ENCODE data around the gene PIAS4.
"Not testable (repeated sequence)": the region's sequence is repeated elsewhere in the genome, so short reads cannot be mapped to it uniquely, and the experiment has no call there.

Gene PIAS4, protein sequence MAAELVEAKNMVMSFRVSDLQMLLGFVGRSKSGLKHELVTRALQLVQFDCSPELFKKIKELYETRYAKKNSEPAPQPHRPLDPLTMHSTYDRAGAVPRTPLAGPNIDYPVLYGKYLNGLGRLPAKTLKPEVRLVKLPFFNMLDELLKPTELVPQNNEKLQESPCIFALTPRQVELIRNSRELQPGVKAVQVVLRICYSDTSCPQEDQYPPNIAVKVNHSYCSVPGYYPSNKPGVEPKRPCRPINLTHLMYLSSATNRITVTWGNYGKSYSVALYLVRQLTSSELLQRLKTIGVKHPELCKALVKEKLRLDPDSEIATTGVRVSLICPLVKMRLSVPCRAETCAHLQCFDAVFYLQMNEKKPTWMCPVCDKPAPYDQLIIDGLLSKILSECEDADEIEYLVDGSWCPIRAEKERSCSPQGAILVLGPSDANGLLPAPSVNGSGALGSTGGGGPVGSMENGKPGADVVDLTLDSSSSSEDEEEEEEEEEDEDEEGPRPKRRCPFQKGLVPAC

GRCh38 chr19:4007021-4007835, at the start of gene PIAS4:
PIAS4 (plus strand) TSS chr19:4007736; CDS start chr19:4007761, 25 bp downstream.
- peak within 1 kb of the TSS; percentile 90 for H3K4me3 Mint-ChIP-seq
- H3K36me3 Mint-ChIP-seq (ENCODE audit: low read depth), result no peaks in the 10 kb centered on the region
- peaks cover 14% of the 10 kb centered on the region for H3K4me1 Mint-ChIP-seq (ENCODE audit: low read depth)
- peak within 1 kb of the TSS; percentile 81 for H3K27ac Mint-ChIP-seq
- H3K9me3 Mint-ChIP-seq, result no peaks in the 10 kb centered on the region
- H3K27me3 Mint-ChIP-seq (ENCODE audit: low read depth), result no peaks in the 10 kb centered on the region

DNA sequence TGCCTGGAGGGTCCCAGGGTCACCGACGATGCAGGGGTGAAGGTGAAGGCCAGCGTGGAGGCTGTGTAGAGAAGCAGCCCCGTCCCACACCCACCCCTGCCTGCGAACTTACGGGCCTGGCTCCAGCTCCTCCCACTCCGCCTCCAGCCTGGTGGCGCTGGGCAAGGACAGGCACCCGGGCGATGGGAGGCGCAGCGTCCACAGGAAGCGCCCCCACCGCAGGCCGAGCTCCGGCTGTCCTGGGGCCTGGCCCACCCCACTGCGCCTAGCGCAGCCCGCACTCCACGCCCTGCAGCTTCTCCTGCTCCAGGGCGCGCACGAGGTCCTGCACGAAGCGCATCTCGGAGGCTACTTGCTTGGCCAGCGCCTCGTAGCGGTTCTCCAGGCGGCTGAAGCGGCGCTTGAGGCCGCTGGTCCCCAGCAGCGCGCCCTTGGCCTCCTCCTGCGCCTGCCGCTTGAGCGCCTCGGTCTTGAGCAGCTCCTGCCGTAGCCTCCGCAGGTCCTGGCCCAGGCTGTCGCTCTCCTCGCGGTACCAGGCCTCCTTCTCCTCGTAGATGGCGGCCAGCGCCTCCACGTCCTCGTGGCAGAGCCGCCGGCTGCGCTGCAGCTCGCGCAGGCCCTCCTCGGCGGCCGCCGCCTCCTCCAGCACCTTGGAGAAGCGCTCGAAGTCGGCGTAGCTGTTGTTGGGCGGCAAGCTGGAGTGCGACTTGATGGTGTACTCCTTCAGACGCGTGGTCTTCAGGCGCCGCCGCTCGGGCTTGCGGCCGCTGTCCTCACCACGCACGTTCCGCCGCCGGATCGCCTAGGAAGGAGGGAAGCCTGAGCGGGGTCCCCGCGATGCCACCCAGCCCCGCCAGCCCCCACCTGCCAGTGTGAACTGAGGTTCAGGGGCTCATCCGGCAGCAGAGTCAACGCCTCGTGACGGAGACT, 48.4 kb upstream of the PIAS4 start:
- Mint-ChIP-seq H3K36me3 (ENCODE audit: low read depth) (no peaks in the 10 kb centered on the region), H3K4me3 (no peak overlapping the region), H3K27me3 (ENCODE audit: low read depth) (no peaks in the 10 kb centered on the region), H3K27ac (no peak overlapping the region), H3K4me1 (ENCODE audit: low read depth) (no peaks in the 10 kb centered on the region), H3K9me3 (no peaks in the 10 kb centered on the region)

- Mint-ChIP-seq H3K4me3 (no peak overlapping the region), H3K36me3 (ENCODE audit: low read depth) (no peaks in the 10 kb centered on the region), H3K27ac (no peak overlapping the region), H3K4me1 (ENCODE audit: low read depth) (no peaks in the 10 kb centered on the region), H3K27me3 (ENCODE audit: low read depth) (no peaks in the 10 kb centered on the region), H3K9me3 (no peaks in the 10 kb centered on the region)
Observed at GRCh38 chr19:3959766-3960131, 47.8 kb upstream of the PIAS4 start.

GRCh38 chr19:3961007-3961406, 46.5 kb upstream of the PIAS4 start:
- H3K4me1 Mint-ChIP-seq (ENCODE audit: low read depth), result no peaks in the 10 kb centered on the region
- H3K9me3 Mint-ChIP-seq, result no peaks in the 10 kb centered on the region
- no peak overlapping the region for H3K27ac Mint-ChIP-seq
- no peak overlapping the region for H3K4me3 Mint-ChIP-seq
- H3K27me3 Mint-ChIP-seq (ENCODE audit: low read depth), result no peaks in the 10 kb centered on the region
- peaks cover 3% of the 10 kb centered on the region for H3K36me3 Mint-ChIP-seq (ENCODE audit: low read depth)

GRCh38 chr19:3963458-3964255, 43.9 kb upstream of the PIAS4 start:
- Mint-ChIP-seq H3K4me3 (no peak overlapping the region), H3K27ac (no peak overlapping the region), H3K9me3 (no peaks in the 10 kb centered on the region), H3K27me3 (ENCODE audit: low read depth) (no peaks in the 10 kb centered on the region), H3K4me1 (ENCODE audit: low read depth) (peaks cover 2% of the 10 kb centered on the region), H3K36me3 (ENCODE audit: low read depth) (peaks cover 9% of the 10 kb centered on the region)

DNA sequence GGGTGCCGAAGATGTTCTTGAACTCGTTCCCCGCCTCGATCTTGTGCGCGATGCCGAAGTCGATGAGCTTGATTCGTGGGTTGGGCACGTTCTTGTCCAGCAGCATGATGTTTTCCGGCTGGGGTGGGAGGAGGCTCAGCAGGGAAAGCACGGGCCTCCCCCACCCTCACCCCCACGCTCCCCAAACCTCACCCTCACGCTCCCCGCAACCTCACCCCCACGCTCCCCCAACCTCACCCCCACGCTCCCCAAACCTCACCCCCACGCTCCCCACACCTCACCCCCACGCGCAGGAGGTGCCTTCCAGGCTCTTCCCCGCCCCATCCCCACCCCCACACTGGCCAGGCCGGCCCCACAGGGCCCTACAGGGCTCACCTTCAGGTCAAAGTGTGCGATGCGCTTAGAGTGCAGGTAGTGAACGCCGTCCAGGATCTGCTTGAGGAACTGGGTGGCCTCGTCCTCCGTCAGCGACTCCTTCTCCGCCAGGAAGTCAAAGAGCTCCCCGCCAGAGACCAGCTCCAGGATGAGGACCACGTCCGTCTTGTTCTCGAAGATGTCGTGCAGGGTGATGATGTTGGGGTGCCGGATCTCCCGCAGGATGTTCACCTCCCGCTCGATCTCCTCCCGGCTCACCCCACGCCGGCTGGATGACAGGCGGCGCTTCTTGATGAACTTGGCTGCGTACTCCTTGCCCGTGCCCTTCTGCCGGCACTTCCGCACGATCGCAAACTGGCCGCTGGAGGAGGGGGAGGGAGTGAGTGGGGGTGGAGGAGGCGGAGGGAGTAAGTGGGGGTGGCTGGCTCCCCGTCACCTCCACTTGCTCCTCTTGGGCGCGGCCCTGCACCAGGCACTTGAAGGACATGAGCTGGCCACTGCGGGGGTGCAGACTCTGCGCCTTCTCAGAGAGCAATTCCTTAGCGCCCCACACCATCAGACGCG, 43.0 kb upstream of the PIAS4 start:
- Mint-ChIP-seq H3K36me3 (ENCODE audit: low read depth) (peaks cover 11% of the 10 kb centered on the region), H3K4me3 (no peak overlapping the region), H3K9me3 (no peaks in the 10 kb centered on the region), H3K4me1 (ENCODE audit: low read depth) (peaks cover 7% of the 10 kb centered on the region), H3K27ac (no peak overlapping the region), H3K27me3 (ENCODE audit: low read depth) (no peaks in the 10 kb centered on the region)

- Mint-ChIP-seq H3K9me3 (no peaks in the 10 kb centered on the region), H3K36me3 (ENCODE audit: low read depth) (peaks cover 18% of the 10 kb centered on the region), H3K27ac (no peak overlapping the region), H3K27me3 (ENCODE audit: low read depth) (no peaks in the 10 kb centered on the region), H3K4me1 (ENCODE audit: low read depth) (peaks cover 20% of the 10 kb centered on the region), H3K4me3 (no peak overlapping the region)
Observed at GRCh38 chr19:3966051-3967017, 41.2 kb upstream of the PIAS4 start.

- peaks cover 22% of the 10 kb centered on the region for H3K4me1 Mint-ChIP-seq (ENCODE audit: low read depth)
- peaks cover 18% of the 10 kb centered on the region for H3K36me3 Mint-ChIP-seq (ENCODE audit: low read depth)
- not testable (repeated sequence) for H3K27me3 Mint-ChIP-seq (ENCODE audit: low read depth); H3K27ac Mint-ChIP-seq; H3K9me3 Mint-ChIP-seq; H3K4me3 Mint-ChIP-seq
Observed at GRCh38 chr19:3967983-3968382, 39.6 kb upstream of the PIAS4 start.

- no peaks in the 10 kb centered on the region for H3K9me3 Mint-ChIP-seq
- H3K4me1 Mint-ChIP-seq (ENCODE audit: low read depth), result peaks cover 22% of the 10 kb centered on the region
- H3K27ac Mint-ChIP-seq, result no peak overlapping the region
- H3K36me3 Mint-ChIP-seq (ENCODE audit: low read depth), result peaks cover 18% of the 10 kb centered on the region
- peak overlapping the region; percentile 37 for H3K4me3 Mint-ChIP-seq
- H3K27me3 Mint-ChIP-seq (ENCODE audit: low read depth), result no peaks in the 10 kb centered on the region
Observed at GRCh38 chr19:3968556-3969434, 38.7 kb upstream of the PIAS4 start.

GRCh38 chr19:3969435-3970312, 37.9 kb upstream of the PIAS4 start:
- H3K36me3 Mint-ChIP-seq (ENCODE audit: low read depth), result peaks cover 18% of the 10 kb centered on the region
- H3K4me1 Mint-ChIP-seq (ENCODE audit: low read depth), result peaks cover 22% of the 10 kb centered on the region
- no peaks in the 10 kb centered on the region for H3K27me3 Mint-ChIP-seq (ENCODE audit: low read depth)
- H3K4me3 Mint-ChIP-seq, result peak overlapping the region; percentile 95
- peak overlapping the region; percentile 81 for H3K27ac Mint-ChIP-seq
- no peaks in the 10 kb centered on the region for H3K9me3 Mint-ChIP-seq

Data from T-helper 1 cell treated with Interleukin-12 subunit alpha and Interleukin-12 subunit beta and Interleukin-4 antibody, amounts not matched to agents 30 μg/mL and 1 μg/mL, for 36 hours (primary cell).